BLaER1 (cell line): ENCODE data around the gene RBM7.

Experiments used
- H3K27ac ChIP-seq: shearing (Covaris generic); formaldehyde crosslinking; 2 replicates; pipeline ENCODE4 v1.8.1; 2022
- H3K27me3 ChIP-seq: shearing (Covaris generic); formaldehyde crosslinking; 2 replicates; pipeline ENCODE4 v1.8.1; 2022
- H3K36me3 ChIP-seq: shearing (Covaris generic); formaldehyde crosslinking; 2 replicates; pipeline ENCODE4 v1.8.1; 2022
- H3K4me1 ChIP-seq: shearing (Covaris generic); formaldehyde crosslinking; 2 replicates; pipeline ENCODE4 v1.8.1; 2022
- H3K4me2 ChIP-seq: shearing (Covaris generic); formaldehyde crosslinking; 2 replicates; pipeline ENCODE4 v1.8.1; 2022
- H3K4me3 ChIP-seq: shearing (Covaris generic); formaldehyde crosslinking; 2 replicates; pipeline ENCODE4 v1.8.1; 2022
- H3K9ac ChIP-seq: shearing (Covaris generic); formaldehyde crosslinking; 2 replicates; pipeline ENCODE4 v1.8.1; 2022
- H3K9me3 ChIP-seq: shearing (Covaris generic); formaldehyde crosslinking; 2 replicates; pipeline ENCODE4 v1.8.1; 2022
- H4K20me1 ChIP-seq: shearing (Covaris generic); formaldehyde crosslinking; 2 replicates; pipeline ENCODE4 v1.8.1; 2022
- Cebpa-rat ChIP-seq: shearing (Covaris generic); IDR thresholded peaks from 2 replicates; pipeline ENCODE4 v1.8.1; 2022

The RBM7 gene

GRCh38 chr11:114368918-114369680, 31.4 kb upstream of the RBM7 start:
- H3K27ac ChIP-seq, result no peak overlapping the region
- no peak overlapping the region for H3K4me2 ChIP-seq

GRCh38 chr11:114375052-114375451, 25.4 kb upstream of the RBM7 start:
- no peak for TF ChIP-seq Cebpa-rat
- no peaks in the 10 kb centered on the region for H3K27me3 ChIP-seq

More at GRCh38 chr11:114368918-114369680, 31.4 kb upstream of the RBM7 start:
- no peak overlapping the region for H3K9ac ChIP-seq
- no peak overlapping the region for H3K4me3 ChIP-seq
- no peaks in the 10 kb centered on the region for H3K27me3 ChIP-seq
- no peaks in the 10 kb centered on the region for H3K9me3 ChIP-seq
- no peaks in the 10 kb centered on the region for H4K20me1 ChIP-seq
- no peaks in the 10 kb centered on the region for H3K36me3 ChIP-seq
- peaks cover 5% of the 10 kb centered on the region; the same call in 1 of the 2 replicates for H3K4me1 ChIP-seq
- TF ChIP-seq Cebpa-rat, result no peak

GRCh38 chr11:114377612-114378267, 22.7 kb upstream of the RBM7 start:
- Histone ChIP-seq H3K4me3 (no peak overlapping the region), H3K27me3 (no peaks in the 10 kb centered on the region), H3K4me1 (no peaks in the 10 kb centered on the region), H3K9ac (no peak overlapping the region), H3K4me2 (no peak overlapping the region), H4K20me1 (no peaks in the 10 kb centered on the region), H3K27ac (no peak overlapping the region), H3K9me3 (no peaks in the 10 kb centered on the region), H3K36me3 (no peaks in the 10 kb centered on the region)
- TF ChIP-seq Cebpa-rat, result no peak

More at GRCh38 chr11:114375052-114375451, 25.4 kb upstream of the RBM7 start:
- no peak overlapping the region for H3K27ac ChIP-seq
- no peaks in the 10 kb centered on the region for H3K36me3 ChIP-seq
- no peak overlapping the region for H3K4me2 ChIP-seq
- H4K20me1 ChIP-seq, result no peaks in the 10 kb centered on the region
- H3K9me3 ChIP-seq, result no peaks in the 10 kb centered on the region
- H3K4me1 ChIP-seq, result no peaks in the 10 kb centered on the region
- no peak overlapping the region for H3K4me3 ChIP-seq
- H3K9ac ChIP-seq, result no peak overlapping the region

GRCh38 chr11:114379394-114380069, 20.9 kb upstream of the RBM7 start:
- Histone ChIP-seq H3K4me3 (no peak overlapping the region), H3K4me2 (no peak overlapping the region), H3K4me1 (no peaks in the 10 kb centered on the region), H3K36me3 (no peaks in the 10 kb centered on the region), H3K27me3 (no peaks in the 10 kb centered on the region), H3K9me3 (no peaks in the 10 kb centered on the region), H3K9ac (no peak overlapping the region), H3K27ac (no peak overlapping the region), H4K20me1 (no peaks in the 10 kb centered on the region)
- TF ChIP-seq Cebpa-rat, result no peak

GRCh38 chr11:114382509-114382908, 18.0 kb upstream of the RBM7 start:
- Histone ChIP-seq H3K4me2 (no peak overlapping the region), H3K4me3 (no peak overlapping the region), H3K4me1 (no peaks in the 10 kb centered on the region), H3K9ac (no peak overlapping the region), H3K9me3 (no peaks in the 10 kb centered on the region), H4K20me1 (no peaks in the 10 kb centered on the region), H3K36me3 (no peaks in the 10 kb centered on the region), H3K27ac (no peak overlapping the region), H3K27me3 (no peaks in the 10 kb centered on the region)
- TF ChIP-seq Cebpa-rat, result no peak

- no peak for TF ChIP-seq Cebpa-rat
- no peak overlapping the region for H3K9ac ChIP-seq
- no peak overlapping the region for H3K27ac ChIP-seq
- H3K4me2 ChIP-seq, result no peak overlapping the region
- H3K27me3 ChIP-seq, result no peaks in the 10 kb centered on the region
- no peaks in the 10 kb centered on the region for H3K9me3 ChIP-seq
- no peaks in the 10 kb centered on the region for H3K4me1 ChIP-seq
- H3K4me3 ChIP-seq, result no peak overlapping the region
- H3K36me3 ChIP-seq, result no peaks in the 10 kb centered on the region
- no peaks in the 10 kb centered on the region for H4K20me1 ChIP-seq
Measured at GRCh38 chr11:114384487-114384886, 16.0 kb upstream of the RBM7 start.

GRCh38 chr11:114386131-114386530, 14.3 kb upstream of the RBM7 start:
- no peaks in the 10 kb centered on the region for H4K20me1 ChIP-seq
- H3K27ac ChIP-seq, result no peak overlapping the region
- H3K9me3 ChIP-seq, result no peaks in the 10 kb centered on the region
- H3K9ac ChIP-seq, result no peak overlapping the region
- H3K4me3 ChIP-seq, result no peak overlapping the region
- H3K36me3 ChIP-seq, result no peaks in the 10 kb centered on the region
- no peaks in the 10 kb centered on the region for H3K27me3 ChIP-seq
- no peak for TF ChIP-seq Cebpa-rat
- no peaks in the 10 kb centered on the region for H3K4me1 ChIP-seq
- H3K4me2 ChIP-seq, result no peak overlapping the region

GRCh38 chr11:114386545-114386944, 13.9 kb upstream of the RBM7 start:
- Histone ChIP-seq H3K27me3 (no peaks in the 10 kb centered on the region), H3K4me3 (no peak overlapping the region), H4K20me1 (no peaks in the 10 kb centered on the region), H3K9ac (no peak overlapping the region), H3K4me2 (no peak overlapping the region), H3K27ac (no peak overlapping the region), H3K36me3 (no peaks in the 10 kb centered on the region), H3K9me3 (no peaks in the 10 kb centered on the region), H3K4me1 (no peaks in the 10 kb centered on the region)
- no peak for TF ChIP-seq Cebpa-rat

- Histone ChIP-seq H3K9me3 (no peaks in the 10 kb centered on the region), H3K4me2 (no peak overlapping the region), H3K27ac (no peak overlapping the region), H3K9ac (no peak overlapping the region), H3K4me3 (no peak overlapping the region), H3K27me3 (no peaks in the 10 kb centered on the region), H3K36me3 (no peaks in the 10 kb centered on the region), H3K4me1 (no peaks in the 10 kb centered on the region), H4K20me1 (no peaks in the 10 kb centered on the region)
- TF ChIP-seq Cebpa-rat, result no peak
Measured at GRCh38 chr11:114392735-114393667, 7.5 kb upstream of the RBM7 start.
